HepG2 (cell line): Measurements from ENCODE around the gene JAK1. TPM values are rescaled to one million over a fixed set of nuclear protein-coding genes. Genes with fewer than 3 reads are reported as not detected.

ENCODE experiments used
- GPN1 ChIP-seq: sonication (generic); formaldehyde crosslinking; IDR thresholded peaks from 2 replicates; pipeline ENCODE4 v1.5.1; 2020; ENCODE audit warnings: missing genetic modification reagents, borderline replicate concordance
- PITX1 ChIP-seq: sonication (generic); formaldehyde crosslinking; IDR thresholded peaks from 2 replicates; pipeline ENCODE4 v1.5.1; 2020; ENCODE audit warnings: mild to moderate bottlenecking, missing genetic modification reagents
- POGZ ChIP-seq: sonication (generic); formaldehyde crosslinking; IDR thresholded peaks from 2 replicates; pipeline ENCODE4 v1.4.0; 2020; ENCODE audit warnings: mild to moderate bottlenecking, missing genetic modification reagents
- RBM22 ChIP-seq: fragments of 200-400 bp; formaldehyde crosslinking; optimal IDR thresholded peaks from 2 replicates; pipeline ENCODE3; 2017; ENCODE audit warnings: mild to moderate bottlenecking, low read length, moderate library complexity
- SMAD1 ChIP-seq: sonication (generic); formaldehyde crosslinking; IDR thresholded peaks from 2 replicates; pipeline ENCODE4 v1.4.0; 2020; ENCODE audit warnings: missing genetic modification reagents, low read depth, mild to moderate bottlenecking, borderline replicate concordance
- ZKSCAN5 ChIP-seq: sonication (generic); formaldehyde crosslinking; IDR thresholded peaks from 2 replicates; pipeline ENCODE4 v1.5.1; 2020; ENCODE audit warnings: mild to moderate bottlenecking, missing genetic modification reagents
- ZNF34 ChIP-seq: sonication (generic); formaldehyde crosslinking; IDR thresholded peaks from 2 replicates; pipeline ENCODE4 v1.4.0; 2020; ENCODE audit warnings: mild to moderate bottlenecking, missing genetic modification reagents, borderline replicate concordance
- ZNF746 ChIP-seq: sonication (generic); formaldehyde crosslinking; IDR thresholded peaks from 2 replicates; pipeline ENCODE4 v1.8.0; 2022; ENCODE audit warnings: mild to moderate bottlenecking, missing genetic modification reagents
- ZNF816 ChIP-seq: sonication (generic); formaldehyde crosslinking; IDR thresholded peaks from 2 replicates; pipeline ENCODE4 v1.8.0; 2022; ENCODE audit warnings: missing genetic modification reagents, mild to moderate bottlenecking, borderline replicate concordance
- ZSCAN22 ChIP-seq: sonication (generic); formaldehyde crosslinking; IDR thresholded peaks from 2 replicates; pipeline ENCODE4 v1.4.0; 2020; ENCODE audit warnings: mild to moderate bottlenecking, missing genetic modification reagents
- ZSCAN29 ChIP-seq: sonication (generic); formaldehyde crosslinking; conservative IDR thresholded peaks from 2 replicates; pipeline ENCODE4 v1.4.0; 2020; ENCODE audit warnings: mild to moderate bottlenecking, missing genetic modification reagents
- polyA plus RNA-seq, 8 experiments: library from polyadenylated mRNA; depleted of rRNA in 3 of 8; stranded (reverse) in 7 of 8; unstranded in 1 of 8; fragments of >200 nt; fragmentation: Illumina TruSeq in 4 of 8; extraction: Trizol in 4 of 8; gene quantifications; 2 replicates each; pipeline versions ENCODE4 v1.2.1 to v1.2.3, GENCODE V29; 2011 to 2016; ENCODE audit warnings: low read depth in 4 of 8, missing spikeins in 1 of 8, mixed read lengths in 1 of 8; ENCODE audit not compliant: insufficient read depth in 1 of 8
- total RNA-seq, 5 experiments: library from RNA; depleted of rRNA; stranded (reverse); fragments of >200 nt; fragmentation: Illumina TruSeq; extraction: Trizol; gene quantifications; 2 replicates each; pipeline ENCODE4 v1.2.3, GENCODE V29; 2016; ENCODE audit warnings: low read depth in 1 of 5
- TF ChIP-seq, protein P1 (sequence below): sonication (generic); formaldehyde crosslinking; IDR thresholded peaks from 2 replicates; pipeline ENCODE4 v1.5.0; 2020; ENCODE audit warnings: mild to moderate bottlenecking, missing genetic modification reagents, borderline replicate concordance
- TF ChIP-seq, protein P2 (sequence below): fragments of 450-650 bp; IDR thresholded peaks from 2 replicates; pipeline ENCODE4 v1.6.1; 2016
- TF ChIP-seq, protein P3 (sequence below): sonication (generic); formaldehyde crosslinking; IDR thresholded peaks from 2 replicates; pipeline ENCODE4 v1.4.0; 2020; ENCODE audit warnings: mild to moderate bottlenecking, missing genetic modification reagents

JAK1 gene
- total and polyA plus RNA-seq, 2 of the 13 experiments (the other 11 are each of a cell fraction or from before 2014, with no cell fraction given), result 23.9 to 42.4 TPM

DNA sequence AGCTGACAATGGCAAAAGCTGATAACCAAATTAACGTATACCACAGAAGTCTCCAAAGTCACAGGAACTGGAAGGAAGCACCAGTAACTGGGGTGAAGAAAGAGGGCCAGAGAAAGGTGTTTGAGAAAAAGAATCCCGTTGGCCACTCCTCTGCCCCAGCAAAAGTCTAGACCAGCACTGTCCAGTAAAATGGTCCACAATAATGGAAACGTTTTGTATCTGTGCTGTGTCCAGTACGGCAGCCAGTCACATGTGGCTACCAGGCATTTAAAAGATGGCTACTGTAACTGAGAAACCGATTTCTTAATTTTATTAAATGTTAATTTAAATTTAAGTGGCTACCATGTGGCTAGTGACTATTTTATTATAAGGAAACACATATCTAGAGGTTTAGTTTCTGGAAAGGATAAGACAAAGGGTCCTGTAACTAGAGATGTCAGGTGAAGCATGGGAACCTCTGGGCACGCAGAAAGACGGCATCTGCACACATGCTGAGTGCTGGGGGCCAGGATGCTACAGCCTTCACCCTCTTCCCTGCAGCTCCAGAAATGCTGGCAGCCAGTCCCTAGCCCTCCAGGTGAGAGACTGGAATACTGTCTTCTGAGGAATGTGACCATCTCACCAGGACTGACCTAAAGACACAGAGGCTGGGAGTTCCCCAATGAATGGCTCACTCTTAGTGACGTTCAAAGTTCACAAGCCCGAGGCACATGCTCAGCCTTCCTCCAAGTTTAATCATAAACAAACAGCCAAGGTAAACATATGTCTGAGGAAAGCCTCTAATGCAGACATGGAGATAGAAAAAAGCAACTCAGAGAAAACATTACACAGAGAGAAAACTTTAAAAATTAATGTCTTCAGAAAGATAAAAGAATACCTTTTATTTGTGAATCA, 50.7 kb downstream of the JAK1 start (continued):
- TF ChIP-seq, protein P1, sequence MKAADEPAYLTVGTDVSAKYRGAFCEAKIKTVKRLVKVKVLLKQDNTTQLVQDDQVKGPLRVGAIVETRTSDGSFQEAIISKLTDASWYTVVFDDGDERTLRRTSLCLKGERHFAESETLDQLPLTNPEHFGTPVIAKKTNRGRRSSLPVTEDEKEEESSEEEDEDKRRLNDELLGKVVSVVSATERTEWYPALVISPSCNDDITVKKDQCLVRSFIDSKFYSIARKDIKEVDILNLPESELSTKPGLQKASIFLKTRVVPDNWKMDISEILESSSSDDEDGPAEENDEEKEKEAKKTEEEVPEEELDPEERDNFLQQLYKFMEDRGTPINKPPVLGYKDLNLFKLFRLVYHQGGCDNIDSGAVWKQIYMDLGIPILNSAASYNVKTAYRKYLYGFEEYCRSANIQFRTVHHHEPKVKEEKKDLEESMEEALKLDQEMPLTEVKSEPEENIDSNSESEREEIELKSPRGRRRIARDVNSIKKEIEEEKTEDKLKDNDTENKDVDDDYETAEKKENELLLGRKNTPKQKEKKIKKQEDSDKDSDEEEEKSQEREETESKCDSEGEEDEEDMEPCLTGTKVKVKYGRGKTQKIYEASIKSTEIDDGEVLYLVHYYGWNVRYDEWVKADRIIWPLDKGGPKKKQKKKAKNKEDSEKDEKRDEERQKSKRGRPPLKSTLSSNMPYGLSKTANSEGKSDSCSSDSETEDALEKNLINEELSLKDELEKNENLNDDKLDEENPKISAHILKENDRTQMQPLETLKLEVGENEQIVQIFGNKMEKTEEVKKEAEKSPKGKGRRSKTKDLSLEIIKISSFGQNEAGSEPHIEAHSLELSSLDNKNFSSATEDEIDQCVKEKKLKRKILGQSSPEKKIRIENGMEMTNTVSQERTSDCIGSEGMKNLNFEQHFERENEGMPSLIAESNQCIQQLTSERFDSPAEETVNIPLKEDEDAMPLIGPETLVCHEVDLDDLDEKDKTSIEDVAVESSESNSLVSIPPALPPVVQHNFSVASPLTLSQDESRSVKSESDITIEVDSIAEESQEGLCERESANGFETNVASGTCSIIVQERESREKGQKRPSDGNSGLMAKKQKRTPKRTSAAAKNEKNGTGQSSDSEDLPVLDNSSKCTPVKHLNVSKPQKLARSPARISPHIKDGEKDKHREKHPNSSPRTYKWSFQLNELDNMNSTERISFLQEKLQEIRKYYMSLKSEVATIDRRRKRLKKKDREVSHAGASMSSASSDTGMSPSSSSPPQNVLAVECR, result peak; percentile 14; the same call in 1 of the 2 replicates
- TF ChIP-seq PITX1 (CRISPR knock-in tag), result peak; percentile 65
- TF ChIP-seq, protein P2, sequence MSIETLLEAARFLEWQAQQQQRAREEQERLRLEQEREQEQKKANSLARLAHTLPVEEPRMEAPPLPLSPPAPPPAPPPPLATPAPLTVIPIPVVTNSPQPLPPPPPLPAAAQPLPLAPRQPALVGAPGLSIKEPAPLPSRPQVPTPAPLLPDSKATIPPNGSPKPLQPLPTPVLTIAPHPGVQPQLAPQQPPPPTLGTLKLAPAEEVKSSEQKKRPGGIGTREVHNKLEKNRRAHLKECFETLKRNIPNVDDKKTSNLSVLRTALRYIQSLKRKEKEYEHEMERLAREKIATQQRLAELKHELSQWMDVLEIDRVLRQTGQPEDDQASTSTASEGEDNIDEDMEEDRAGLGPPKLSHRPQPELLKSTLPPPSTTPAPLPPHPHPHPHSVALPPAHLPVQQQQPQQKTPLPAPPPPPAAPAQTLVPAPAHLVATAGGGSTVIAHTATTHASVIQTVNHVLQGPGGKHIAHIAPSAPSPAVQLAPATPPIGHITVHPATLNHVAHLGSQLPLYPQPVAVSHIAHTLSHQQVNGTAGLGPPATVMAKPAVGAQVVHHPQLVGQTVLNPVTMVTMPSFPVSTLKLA, result peak; percentile 54
- TF ChIP-seq ZNF746 (CRISPR knock-in tag), result no peak; the same call in 1 of the 2 replicates
- no peak for TF ChIP-seq ZKSCAN5 (CRISPR knock-in tag)
- no peak for TF ChIP-seq ZSCAN22 (CRISPR knock-in tag)
- TF ChIP-seq SMAD1 (CRISPR knock-in tag), result no peak
- TF ChIP-seq RBM22, result no peak
- 0 out of 2 replicates have a peak, but pooled peaks have one; percentile 52 for TF ChIP-seq ZSCAN29
- peak; percentile 79 for TF ChIP-seq POGZ
- TF ChIP-seq, protein P3, sequence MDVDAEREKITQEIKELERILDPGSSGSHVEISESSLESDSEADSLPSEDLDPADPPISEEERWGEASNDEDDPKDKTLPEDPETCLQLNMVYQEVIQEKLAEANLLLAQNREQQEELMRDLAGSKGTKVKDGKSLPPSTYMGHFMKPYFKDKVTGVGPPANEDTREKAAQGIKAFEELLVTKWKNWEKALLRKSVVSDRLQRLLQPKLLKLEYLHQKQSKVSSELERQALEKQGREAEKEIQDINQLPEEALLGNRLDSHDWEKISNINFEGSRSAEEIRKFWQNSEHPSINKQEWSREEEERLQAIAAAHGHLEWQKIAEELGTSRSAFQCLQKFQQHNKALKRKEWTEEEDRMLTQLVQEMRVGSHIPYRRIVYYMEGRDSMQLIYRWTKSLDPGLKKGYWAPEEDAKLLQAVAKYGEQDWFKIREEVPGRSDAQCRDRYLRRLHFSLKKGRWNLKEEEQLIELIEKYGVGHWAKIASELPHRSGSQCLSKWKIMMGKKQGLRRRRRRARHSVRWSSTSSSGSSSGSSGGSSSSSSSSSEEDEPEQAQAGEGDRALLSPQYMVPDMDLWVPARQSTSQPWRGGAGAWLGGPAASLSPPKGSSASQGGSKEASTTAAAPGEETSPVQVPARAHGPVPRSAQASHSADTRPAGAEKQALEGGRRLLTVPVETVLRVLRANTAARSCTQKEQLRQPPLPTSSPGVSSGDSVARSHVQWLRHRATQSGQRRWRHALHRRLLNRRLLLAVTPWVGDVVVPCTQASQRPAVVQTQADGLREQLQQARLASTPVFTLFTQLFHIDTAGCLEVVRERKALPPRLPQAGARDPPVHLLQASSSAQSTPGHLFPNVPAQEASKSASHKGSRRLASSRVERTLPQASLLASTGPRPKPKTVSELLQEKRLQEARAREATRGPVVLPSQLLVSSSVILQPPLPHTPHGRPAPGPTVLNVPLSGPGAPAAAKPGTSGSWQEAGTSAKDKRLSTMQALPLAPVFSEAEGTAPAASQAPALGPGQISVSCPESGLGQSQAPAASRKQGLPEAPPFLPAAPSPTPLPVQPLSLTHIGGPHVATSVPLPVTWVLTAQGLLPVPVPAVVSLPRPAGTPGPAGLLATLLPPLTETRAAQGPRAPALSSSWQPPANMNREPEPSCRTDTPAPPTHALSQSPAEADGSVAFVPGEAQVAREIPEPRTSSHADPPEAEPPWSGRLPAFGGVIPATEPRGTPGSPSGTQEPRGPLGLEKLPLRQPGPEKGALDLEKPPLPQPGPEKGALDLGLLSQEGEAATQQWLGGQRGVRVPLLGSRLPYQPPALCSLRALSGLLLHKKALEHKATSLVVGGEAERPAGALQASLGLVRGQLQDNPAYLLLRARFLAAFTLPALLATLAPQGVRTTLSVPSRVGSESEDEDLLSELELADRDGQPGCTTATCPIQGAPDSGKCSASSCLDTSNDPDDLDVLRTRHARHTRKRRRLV (CRISPR knock-in tag), result no peak
- TF ChIP-seq ZNF34 (CRISPR knock-in tag), result 0 out of 2 replicates have a peak, but pooled peaks have one; percentile 29
- TF ChIP-seq ZNF816 (CRISPR knock-in tag), result peak; percentile 51; the same call in 1 of the 2 replicates
- no peak for TF ChIP-seq GPN1 (CRISPR knock-in tag)
